Tibial nerve (tissue), 4 donors: ENCODE data around the gene CCDC61. TPM values are rescaled to one million over a fixed set of nuclear protein-coding genes. Genes with fewer than 3 reads are reported as not detected.

Experiments used
- DNase-seq, 2 donors: peaks; one replicate each; pipeline ENCODE4 v3.0.0-alpha.2; 2019; ENCODE audit warnings: low spot score in 2 of 2
- H3K27ac ChIP-seq, 4 donors: fragments of 200-600 bp; sonication (generic) in 3 of 4; one replicate each; pipeline ENCODE4 v1.5.1; 2017 to 2019; ENCODE audit warnings: mild to moderate bottlenecking in 1 of 4
- H3K27me3 ChIP-seq, 2 donors: fragments of 200-600 bp; sonication (generic) in 1 of 2; one replicate each; pipeline versions ENCODE4 v1.5.1 to v1.6.0; 2017 to 2019
- H3K36me3 ChIP-seq, 3 donors: fragments of 200-600 bp; sonication (generic); one replicate each; pipeline ENCODE4 v1.5.1; 2018 to 2019
- H3K4me1 ChIP-seq, 4 donors: fragments of 200-600 bp; sonication (generic) in 3 of 4; one replicate each; pipeline ENCODE4 v1.5.1; 2017 to 2019
- H3K4me3 ChIP-seq, 4 donors: fragments of 200-600 bp; sonication (generic) in 3 of 4; one replicate each; pipeline ENCODE4 v1.5.1; 2017 to 2019; ENCODE audit warnings: mild to moderate bottlenecking in 1 of 4, moderate library complexity in 1 of 4
- H3K9me3 ChIP-seq, 4 donors: fragments of 200-600 bp; sonication (generic) in 3 of 4; one replicate each; pipeline ENCODE4 v1.5.1; 2017 to 2019
- EP300 ChIP-seq, 2 donors: sonication (generic); formaldehyde crosslinking; IDR thresholded peaks; one replicate each; pipeline ENCODE4 v1.6.1; 2017; ENCODE audit warnings: antibody characterized with exemption in 2 of 2, mild to moderate bottlenecking in 1 of 2
- POLR2A ChIP-seq, 2 donors: fragments of 450-650 bp; IDR thresholded peaks; one replicate each; pipeline ENCODE4 v1.6.1; 2017; ENCODE audit warnings: antibody characterized with exemption in 2 of 2, mild to moderate bottlenecking in 2 of 2, moderate library complexity in 2 of 2
- WGBS, 2 donors: methylation state at CpG; one replicate each; pipeline ENCODE4 v1.1.5; 2018; 5-methylcytosine and 5-hydroxymethylcytosine counted together
- total RNA-seq, 4 donors: library from RNA; depleted of rRNA; stranded (reverse); fragments of >200 nt; gene quantifications; one replicate each; pipeline ENCODE4 v1.1.0, GENCODE V29; 2016
- TF ChIP-seq, protein P1 (sequence below), 5 experiments: fragments of 200-600 bp in 3 of 5; fragments of 450-650 bp in 2 of 5; sonication (generic) in 3 of 5; IDR thresholded peaks; one replicate each; pipeline ENCODE4 v1.5.1; 2016 to 2019; ENCODE audit warnings: antibody characterized with exemption in 5 of 5, mild to moderate bottlenecking in 3 of 5, moderate library complexity in 2 of 5

CCDC61 gene
- total RNA-seq, 4 donors from 2014 or later, result 16.2 to 31.4 (median 21.3) TPM

DNA sequence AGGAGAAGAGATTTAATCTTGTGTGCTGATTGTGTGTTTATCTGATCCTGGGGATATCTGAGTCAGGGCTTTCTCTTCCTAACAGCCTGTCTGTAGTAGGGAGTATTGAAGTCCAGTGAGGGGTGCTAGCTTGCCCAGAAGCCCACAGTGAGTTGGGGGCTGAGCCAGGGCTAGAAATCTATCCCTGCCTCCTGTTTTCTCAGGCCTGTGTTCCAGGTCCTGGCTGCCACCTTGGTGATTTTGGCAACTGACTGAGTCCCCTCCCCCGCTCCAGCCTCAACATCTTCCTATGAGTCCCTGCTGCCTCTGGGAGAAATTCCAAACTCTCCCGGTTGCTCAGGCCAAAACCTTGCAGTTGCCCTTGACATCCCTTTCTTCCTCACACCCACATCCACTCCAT lies 13.9 kb upstream of the CCDC61 start:
- no peaks in the 10 kb centered on the region for H3K9me3 ChIP-seq
- peaks cover 0 to 58% of the 10 kb centered on the region in 2 donors for H3K27me3 ChIP-seq
- no peaks in the 10 kb centered on the region for H3K36me3 ChIP-seq
- DNase-seq, result no peak
- H3K27ac ChIP-seq, result no peak overlapping the region
- 38 to 45% methylated on average over 2 of the region's 2 CpGs for WGBS, 2 donors
- H3K4me3 ChIP-seq, result no peak overlapping the region
- no peaks in the 10 kb centered on the region for H3K4me1 ChIP-seq
- TF ChIP-seq, protein P1, sequence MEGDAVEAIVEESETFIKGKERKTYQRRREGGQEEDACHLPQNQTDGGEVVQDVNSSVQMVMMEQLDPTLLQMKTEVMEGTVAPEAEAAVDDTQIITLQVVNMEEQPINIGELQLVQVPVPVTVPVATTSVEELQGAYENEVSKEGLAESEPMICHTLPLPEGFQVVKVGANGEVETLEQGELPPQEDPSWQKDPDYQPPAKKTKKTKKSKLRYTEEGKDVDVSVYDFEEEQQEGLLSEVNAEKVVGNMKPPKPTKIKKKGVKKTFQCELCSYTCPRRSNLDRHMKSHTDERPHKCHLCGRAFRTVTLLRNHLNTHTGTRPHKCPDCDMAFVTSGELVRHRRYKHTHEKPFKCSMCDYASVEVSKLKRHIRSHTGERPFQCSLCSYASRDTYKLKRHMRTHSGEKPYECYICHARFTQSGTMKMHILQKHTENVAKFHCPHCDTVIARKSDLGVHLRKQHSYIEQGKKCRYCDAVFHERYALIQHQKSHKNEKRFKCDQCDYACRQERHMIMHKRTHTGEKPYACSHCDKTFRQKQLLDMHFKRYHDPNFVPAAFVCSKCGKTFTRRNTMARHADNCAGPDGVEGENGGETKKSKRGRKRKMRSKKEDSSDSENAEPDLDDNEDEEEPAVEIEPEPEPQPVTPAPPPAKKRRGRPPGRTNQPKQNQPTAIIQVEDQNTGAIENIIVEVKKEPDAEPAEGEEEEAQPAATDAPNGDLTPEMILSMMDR (IDR thresholded peaks at IDR 0.05), result no peak

DNA sequence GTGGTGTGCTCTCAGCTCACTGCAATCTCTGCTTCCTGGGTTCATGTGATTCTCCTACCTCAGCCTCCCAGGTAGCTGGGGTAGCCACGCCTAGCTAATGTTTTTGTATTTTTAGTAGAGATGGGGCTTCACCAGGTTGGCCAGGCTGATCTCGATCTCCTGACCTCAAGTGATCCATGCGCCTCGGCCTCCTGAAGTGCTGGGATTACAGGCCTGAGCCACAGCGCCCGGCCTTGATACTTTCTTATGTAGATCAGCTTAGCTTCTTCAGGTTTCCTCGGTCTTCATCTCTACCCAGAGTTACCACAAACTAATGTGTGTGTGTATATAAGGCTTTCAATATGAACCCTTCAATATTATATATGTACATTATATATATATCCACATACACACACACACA lies 9.9 kb upstream of the CCDC61 start:
- no peak overlapping the region for H3K4me3 ChIP-seq
- TF ChIP-seq EP300 (IDR thresholded peaks at IDR 0.05) (no peak), POLR2A (IDR thresholded peaks at IDR 0.05) (no peak)
- TF ChIP-seq, protein P1 (IDR thresholded peaks at IDR 0.05), result no peak

DNA sequence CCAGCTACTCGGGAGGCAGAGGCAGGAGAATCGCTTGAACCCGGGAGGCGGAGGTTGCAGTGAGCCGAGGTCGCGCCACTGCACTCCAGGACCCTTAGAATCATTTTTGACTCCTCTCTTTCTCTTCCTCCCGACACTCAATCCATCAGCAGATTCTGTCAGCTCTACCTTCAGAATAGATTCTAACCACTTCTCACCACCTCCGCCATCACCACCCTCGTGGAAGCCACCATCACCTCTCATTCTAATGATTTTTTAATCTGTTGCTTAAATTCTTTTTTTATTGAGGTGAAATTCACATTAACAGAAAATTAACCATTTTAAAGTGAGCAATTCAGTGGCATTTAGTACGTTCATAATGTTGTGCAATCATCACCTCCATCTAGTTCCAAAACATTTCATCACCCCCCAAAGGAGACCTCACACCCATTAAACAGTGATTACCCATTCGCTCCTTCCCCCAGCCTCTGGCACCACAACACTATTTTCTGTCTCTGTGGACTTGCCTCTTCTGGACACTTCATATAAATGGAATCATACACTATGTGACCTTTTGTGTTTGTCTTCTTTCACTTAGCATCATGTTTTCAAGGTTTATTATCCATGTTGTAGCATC lies 5.0 kb upstream of the CCDC61 start:
- Histone ChIP-seq H3K27me3 (peaks cover 0 to 17% of the 10 kb centered on the region in 2 donors), H3K36me3 (no peaks in the 10 kb centered on the region), H3K4me1 (peaks cover 0 to 7% (median 0%) of the 10 kb centered on the region in 4 donors), H3K4me3 (no peak overlapping the region), H3K9me3 (no peaks in the 10 kb centered on the region), H3K27ac (no peak overlapping the region)
- peak in 1 of 2 donors; percentile 53 for DNase-seq
- WGBS, 2 donors, result 83 to 86% methylated on average over 12 of the region's 12 CpGs
- TF ChIP-seq EP300 (IDR thresholded peaks at IDR 0.05), result peak in 1 of 2 donors; percentile 65
- TF ChIP-seq, protein P1 (IDR thresholded peaks at IDR 0.05), result no peak

More for the DNA sequence above, 9.9 kb upstream of the CCDC61 start:
- WGBS, 2 donors, result 72 to 82% methylated on average over 7 of the region's 7 CpGs
- H3K27me3 ChIP-seq, result peaks cover 0 to 41% of the 10 kb centered on the region in 2 donors
- no peaks in the 10 kb centered on the region for H3K4me1 ChIP-seq
- no peak for DNase-seq
- H3K9me3 ChIP-seq, result no peaks in the 10 kb centered on the region
- no peaks in the 10 kb centered on the region for H3K36me3 ChIP-seq
- H3K27ac ChIP-seq, result no peak overlapping the region

DNA sequence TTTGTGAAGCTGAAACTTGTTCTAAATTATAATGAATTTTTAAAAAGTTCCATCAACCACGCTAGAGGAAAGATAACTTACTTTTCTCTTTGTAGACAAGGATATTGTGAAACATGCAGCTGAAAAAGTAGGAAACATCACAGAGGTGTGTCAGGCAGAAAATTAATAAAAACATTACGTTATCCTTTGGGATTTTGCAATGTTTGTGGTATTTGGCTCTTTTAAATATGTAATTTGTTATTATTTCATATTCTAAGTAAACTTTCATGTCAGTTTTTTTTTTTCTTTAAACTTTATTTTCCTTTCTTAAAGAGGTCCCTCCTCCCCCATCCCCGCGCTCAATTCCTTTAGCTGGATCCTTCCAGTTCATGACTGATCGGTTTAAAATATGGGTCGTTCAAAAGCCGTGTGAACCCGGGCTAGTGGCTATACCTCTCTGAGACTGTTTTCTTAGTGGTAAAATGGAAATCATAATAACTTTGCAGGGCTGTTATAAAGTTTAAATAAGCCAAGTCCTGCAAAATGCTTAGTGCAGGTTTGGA lies 740 bp upstream of the CCDC61 start:
- Histone ChIP-seq H3K36me3 (peaks cover 0 to 13% (median 0%) of the 10 kb centered on the region in 3 donors), H3K27me3 (peaks cover 0 to 21% of the 10 kb centered on the region in 2 donors), H3K9me3 (no peaks in the 10 kb centered on the region), H3K4me3 (peak overlapping the region; percentile 28 to 83 (median 66)), H3K4me1 (peaks cover 0 to 22% (median 9%) of the 10 kb centered on the region in 4 donors), H3K27ac (peak overlapping the region in 2 of 4 donors; percentile 54 to 72)
- DNase-seq, result peak in 1 of 2 donors; percentile 31
- 8% methylated on average over 8 of the region's 8 CpGs for WGBS, 2 donors
- TF ChIP-seq EP300 (IDR thresholded peaks at IDR 0.05) (no peak), POLR2A (IDR thresholded peaks at IDR 0.05) (no peak)
- TF ChIP-seq, protein P1 (IDR thresholded peaks at IDR 0.05), result no peak

DNA sequence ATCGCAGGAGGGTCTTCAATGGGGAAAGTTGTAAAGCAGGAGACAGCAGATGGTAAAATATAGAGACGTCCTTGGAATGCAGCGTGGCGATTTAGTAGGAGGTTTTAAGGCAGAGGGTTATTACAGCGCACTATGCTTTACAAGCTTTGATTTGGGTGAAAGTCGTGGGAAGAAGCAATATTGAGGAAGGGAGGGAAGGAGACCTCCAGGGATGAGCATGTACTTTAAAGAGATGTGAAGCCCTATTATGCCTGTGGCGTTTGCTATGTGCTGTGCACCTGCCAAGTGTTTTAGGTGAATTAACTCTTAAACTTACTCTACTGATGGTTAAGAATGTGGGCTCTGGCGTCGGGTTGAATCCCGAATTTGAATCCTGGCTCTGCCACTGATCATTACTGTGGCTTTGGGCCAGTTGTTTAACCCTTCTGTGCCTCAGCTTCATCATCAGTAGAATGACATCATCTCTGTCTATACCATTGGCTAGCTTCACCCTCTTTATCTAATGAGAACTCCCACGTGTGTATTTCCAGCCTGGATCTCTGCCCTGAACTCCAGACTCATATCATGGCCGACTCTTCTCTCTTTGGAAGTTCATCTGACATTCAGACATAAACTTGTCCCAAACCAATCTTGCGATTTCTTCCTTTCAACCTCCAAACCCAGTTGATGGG lies 583 bp downstream of the CCDC61 start:
- DNase-seq, result no peak
- Histone ChIP-seq H3K4me1 (peaks cover 0 to 35% (median 14%) of the 10 kb centered on the region in 4 donors), H3K4me3 (peak overlapping the region; percentile 48 to 83 (median 70)), H3K27me3 (peaks cover 0 to 24% of the 10 kb centered on the region in 2 donors), H3K9me3 (no peaks in the 10 kb centered on the region), H3K27ac (peak overlapping the region in 3 of 4 donors; percentile 82 to 86 (median 83)), H3K36me3 (peaks cover 0 to 13% (median 0%) of the 10 kb centered on the region in 3 donors)
- TF ChIP-seq, protein P1 (IDR thresholded peaks at IDR 0.05), result no peak
- TF ChIP-seq POLR2A (IDR thresholded peaks at IDR 0.05) (no peak), EP300 (IDR thresholded peaks at IDR 0.05) (no peak)
- WGBS, 2 donors, result 10 to 11% methylated on average over 13 of the region's 13 CpGs
